Peyer's patch (tissue), 4 donors: ENCODE data around the gene MEX3A. TPM values are rescaled to one million over a fixed set of nuclear protein-coding genes. Genes with fewer than 3 reads are reported as not detected.

Experiments used
- DNase-seq, 3 donors: peaks; one replicate each; pipeline ENCODE4 v3.0.0-alpha.2; 2017 to 2019
- H3K27ac ChIP-seq, 4 donors: fragments of 200-600 bp; sonication (generic); one replicate each; pipeline ENCODE4 v1.5.1; 2016 to 2019
- H3K27me3 ChIP-seq, 2 donors: fragments of 200-600 bp; sonication (generic); one replicate each; pipeline ENCODE4 v1.5.1; 2019
- H3K36me3 ChIP-seq, 3 donors: fragments of 200-600 bp; sonication (generic); one replicate each; pipeline ENCODE4 v1.5.1; 2016 to 2019
- H3K4me1 ChIP-seq, 4 donors: fragments of 200-600 bp; sonication (generic); one replicate each; pipeline ENCODE4 v1.5.1; 2016 to 2019
- H3K4me3 ChIP-seq, 4 donors: fragments of 200-600 bp; sonication (generic); 1 replicate in 3 of 4; 2 replicates in 1 of 4; pipeline ENCODE4 v1.5.1; 2016 to 2019; ENCODE audit warnings: mild to moderate bottlenecking in 1 of 4
- H3K9me3 ChIP-seq, 4 donors: fragments of 200-600 bp; sonication (generic); one replicate each; pipeline ENCODE4 v1.5.1; 2016 to 2019; ENCODE audit warnings: mild to moderate bottlenecking in 1 of 4
- CTCF ChIP-seq, 6 experiments: fragments of 450-650 bp in 4 of 6; fragments of 200-600 bp in 2 of 6; sonication (generic) in 1 of 6; IDR thresholded peaks; one replicate each; pipeline ENCODE4 v1.5.1; 2017 to 2019; ENCODE audit warnings: antibody characterized with exemption in 6 of 6, mild to moderate bottlenecking in 3 of 6, moderate library complexity in 1 of 6
- POLR2A ChIP-seq, 2 donors: fragments of 450-650 bp; IDR thresholded peaks; one replicate each; pipeline ENCODE4 v1.5.1; 2017; ENCODE audit warnings: antibody characterized with exemption in 2 of 2, mild to moderate bottlenecking in 2 of 2, moderate library complexity in 2 of 2
- total RNA-seq, 4 donors: library from RNA; depleted of rRNA; stranded (reverse); fragments of >200 nt; gene quantifications; one replicate each; pipeline ENCODE4 v1.1.0, GENCODE V29; 2016

The MEX3A gene
- total RNA-seq, 4 donors from 2014 or later, result 0.80 to 2.1 TPM; not detected in 2

GRCh38 chr1:156090138-156090839 is 8.0 kb upstream of the MEX3A start:
- H3K27ac ChIP-seq, result no peak overlapping the region
- no peak for TF ChIP-seq CTCF (IDR thresholded peaks at IDR 0.05)
- TF ChIP-seq POLR2A (IDR thresholded peaks at IDR 0.05), result no peak

GRCh38 chr1:156089704-156090103 is 7.4 kb upstream of the MEX3A start:
- H3K4me3 ChIP-seq, result no peak overlapping the region
- H3K9me3 ChIP-seq, result no peaks in the 10 kb centered on the region
- no peak for DNase-seq
- H3K27me3 ChIP-seq, result no peaks in the 10 kb centered on the region
- no peaks in the 10 kb centered on the region for H3K36me3 ChIP-seq
- H3K4me1 ChIP-seq, result peaks cover 0 to 6% (median 2%) of the 10 kb centered on the region in 4 donors
- H3K27ac ChIP-seq, result no peak overlapping the region
- TF ChIP-seq POLR2A (IDR thresholded peaks at IDR 0.05) (no peak), CTCF (IDR thresholded peaks at IDR 0.05) (no peak)

More at GRCh38 chr1:156090138-156090839, 8.0 kb upstream of the MEX3A start:
- no peaks in the 10 kb centered on the region for H3K9me3 ChIP-seq
- H3K27me3 ChIP-seq, result no peaks in the 10 kb centered on the region
- no peak overlapping the region for H3K4me3 ChIP-seq
- no peaks in the 10 kb centered on the region for H3K36me3 ChIP-seq
- DNase-seq, result no peak
- peaks cover 0 to 6% (median 2%) of the 10 kb centered on the region in 4 donors for H3K4me1 ChIP-seq

- peaks cover 0 to 22% (median 8%) of the 10 kb centered on the region in 4 donors for H3K4me1 ChIP-seq
- no peaks in the 10 kb centered on the region for H3K36me3 ChIP-seq
- TF ChIP-seq POLR2A (IDR thresholded peaks at IDR 0.05) (no peak), CTCF (IDR thresholded peaks at IDR 0.05) (no peak)
- H3K27ac ChIP-seq, result no peak overlapping the region
- DNase-seq, result no peak
- H3K4me3 ChIP-seq, result no peak overlapping the region
- no peaks in the 10 kb centered on the region for H3K27me3 ChIP-seq
- H3K9me3 ChIP-seq, result no peaks in the 10 kb centered on the region
Observed at GRCh38 chr1:156086256-156086662, 4.0 kb upstream of the MEX3A start.

GRCh38 chr1:156083800-156084790 is 1.8 kb upstream of the MEX3A start:
- no peak overlapping the region for H3K27ac ChIP-seq
- H3K36me3 ChIP-seq, result no peaks in the 10 kb centered on the region
- H3K4me3 ChIP-seq, result no peak overlapping the region
- H3K4me1 ChIP-seq, result peaks cover 0 to 17% (median 6%) of the 10 kb centered on the region in 4 donors
- TF ChIP-seq CTCF (IDR thresholded peaks at IDR 0.05), result no peak
- no peaks in the 10 kb centered on the region for H3K27me3 ChIP-seq
- DNase-seq, result no peak
- no peaks in the 10 kb centered on the region for H3K9me3 ChIP-seq

GRCh38 chr1:156081917-156082308 is 352 bp downstream of the MEX3A start:
- peaks cover 0 to 17% (median 6%) of the 10 kb centered on the region in 4 donors for H3K4me1 ChIP-seq
- H3K27ac ChIP-seq, result peak overlapping the region in 1 of 4 donors; percentile 58
- peak overlapping the region; percentile 60 to 90 (median 76) for H3K4me3 ChIP-seq

More at GRCh38 chr1:156081917-156082308, 352 bp downstream of the MEX3A start:
- no peaks in the 10 kb centered on the region for H3K36me3 ChIP-seq
- no peak for DNase-seq
- H3K27me3 ChIP-seq, result no peaks in the 10 kb centered on the region
- no peak for TF ChIP-seq POLR2A (IDR thresholded peaks at IDR 0.05)
- TF ChIP-seq CTCF (IDR thresholded peaks at IDR 0.05), result no peak
- no peaks in the 10 kb centered on the region for H3K9me3 ChIP-seq
